GM23248 (cell line): Measurements from ENCODE around the gene B4GALT5. TPM values are rescaled to one million over a fixed set of nuclear protein-coding genes. Genes with fewer than 3 reads are reported as not detected.

Source experiments
- DNase-seq: peaks from one replicate; pipeline ENCODE4 v3.0.0-alpha.2; 2015
- H2AFZ ChIP-seq: fragments of 200-600 bp; sonication (generic); 2 replicates; pipeline ENCODE4 v1.6.1; 2016; ENCODE audit warnings: antibody characterized with exemption
- H3F3A ChIP-seq: fragments of 200-600 bp; sonication (generic); 2 replicates; pipeline ENCODE4 v1.6.1; 2016; ENCODE audit warnings: mild to moderate bottlenecking, antibody characterized with exemption, mixed run types; ENCODE audit not compliant: insufficient read depth
- H3K27ac ChIP-seq: fragments of 200-600 bp; sonication (generic); 2 replicates; pipeline ENCODE4 v1.5.1; 2016; ENCODE audit warnings: mild to moderate bottlenecking
- H3K27me3 ChIP-seq: fragments of 200-600 bp; sonication (generic); replicated peaks from 2 replicates; pipeline ENCODE4 v1.6.1; 2016; ENCODE audit warnings: mild to moderate bottlenecking; ENCODE audit not compliant: insufficient read depth
- H3K36me3 ChIP-seq: fragments of 200-600 bp; sonication (generic); 2 replicates; pipeline ENCODE4 v1.6.1; 2016; ENCODE audit warnings: low read depth, mild to moderate bottlenecking
- H3K4me1 ChIP-seq: fragments of 200-600 bp; sonication (generic); 2 replicates; pipeline ENCODE4 v1.6.1; 2016; ENCODE audit warnings: mild to moderate bottlenecking; ENCODE audit not compliant: insufficient read depth
- H3K4me2 ChIP-seq: fragments of 200-600 bp; sonication (generic); one replicate; pipeline ENCODE4 v1.6.1; 2016; ENCODE audit warnings: mild to moderate bottlenecking; ENCODE audit not compliant: unreplicated experiment
- H3K4me3 ChIP-seq: fragments of 200-600 bp; sonication (generic); 2 replicates; pipeline ENCODE4 v1.5.1; 2016; ENCODE audit warnings: mild to moderate bottlenecking
- H3K79me2 ChIP-seq: fragments of 200-600 bp; sonication (generic); 2 replicates; pipeline ENCODE4 v1.6.1; 2016; ENCODE audit warnings: mild to moderate bottlenecking; ENCODE audit not compliant: insufficient read depth
- H3K9ac ChIP-seq: fragments of 200-600 bp; sonication (generic); 2 replicates; pipeline ENCODE4 v1.6.1; 2016; ENCODE audit warnings: mild to moderate bottlenecking
- H3K9me2 ChIP-seq: fragments of 200-600 bp; sonication (generic); 2 replicates; pipeline ENCODE4 v1.6.1; 2016; ENCODE audit warnings: mixed run types, mild to moderate bottlenecking, moderate library complexity; ENCODE audit not compliant: insufficient read depth
- H3K9me3 ChIP-seq: fragments of 200-600 bp; sonication (generic); one replicate; pipeline ENCODE4 v1.6.1; 2017; ENCODE audit warnings: low read depth
- H4K20me1 ChIP-seq: fragments of 200-600 bp; sonication (generic); 2 replicates; pipeline ENCODE4 v1.6.0; 2016; ENCODE audit not compliant: insufficient read depth
- EZH2 ChIP-seq: fragments of 200-600 bp; sonication (generic); IDR thresholded peaks from 2 replicates; pipeline ENCODE4 v1.6.1; 2018; ENCODE audit warnings: antibody characterized with exemption, mild to moderate bottlenecking; ENCODE audit not compliant: insufficient read depth, poor library complexity, severe bottlenecking
- EZH2phosphoT487 ChIP-seq: fragments of 200-600 bp; sonication (generic); IDR thresholded peaks from 2 replicates; pipeline ENCODE4 v1.6.1; 2018; ENCODE audit warnings: antibody characterized with exemption, moderate library complexity, mild to moderate bottlenecking, low read depth; ENCODE audit not compliant: insufficient read depth
- WGBS, 2 experiments: methylation state at CpG; one replicate each; pipeline ENCODE4 v1.1.6; 2015 to 2017; ENCODE audit warnings: low lambda C conversion rate in 2 of 2, low coverage in 1 of 2; ENCODE audit errors: missing lambda C conversion rate in 2 of 2; 5-methylcytosine and 5-hydroxymethylcytosine counted together
- in situ Hi-C: fragments of 300-500 bp; cut with MboI; formaldehyde crosslinking; loops from 2 replicates; pipeline ENCODE4 v1.15.0; 2020
- polyA plus RNA-seq: library from polyadenylated mRNA; unstranded; fragments of >200 nt; fragmentation: Nextera tagmentation; extraction: Ambion mirVana; gene quantifications from 2 replicates; pipeline ENCODE4 v1.2.1, GENCODE V29; 2016
- total RNA-seq: library from RNA; depleted of rRNA; stranded (reverse); fragments of >200 nt; shearing (Covaris generic); gene quantifications from 2 replicates; pipeline ENCODE4 v1.2.3, GENCODE V29; 2014

Gene B4GALT5
- total and polyA plus RNA-seq, 2 experiments from 2014 or later: 4.2 to 16.9 TPM

DNA sequence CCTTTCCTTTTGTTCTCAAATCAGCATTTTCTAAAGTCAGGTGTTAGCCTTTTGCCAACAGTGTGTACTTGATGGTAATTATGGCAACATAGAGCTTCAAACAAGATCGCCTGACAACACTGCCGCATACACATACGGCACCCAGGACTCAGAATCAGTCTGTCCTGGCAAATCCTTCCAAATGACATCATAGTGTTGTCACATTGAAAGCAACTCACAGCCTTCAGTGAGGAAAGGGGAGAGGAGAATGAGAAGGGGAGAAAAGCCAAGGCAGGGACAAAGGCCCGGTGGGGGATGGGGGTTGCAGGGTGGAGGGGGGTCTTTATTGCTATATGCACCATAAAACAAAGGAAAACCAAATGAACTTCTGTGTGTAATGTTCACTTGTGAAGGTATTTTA is 80.0 kb downstream of the B4GALT5 start:
- 86 to 93% methylated on average over 4 of the region's 4 CpGs for WGBS, 2 experiments
- no peaks in the 10 kb centered on the region for H3K27me3 ChIP-seq
- H2AFZ ChIP-seq: no peak overlapping the region
- no peak overlapping the region for H3K4me2 ChIP-seq
- no peak overlapping the region for H3K4me3 ChIP-seq
- DNase-seq: no peak
- TF ChIP-seq EZH2 (no peak), EZH2phosphoT487 (no peak)
- no peaks in the 10 kb centered on the region for H3K9me2 ChIP-seq
- H3K27ac ChIP-seq: no peak overlapping the region
- in situ Hi-C loops: no loop called here
- peaks cover 35% of the 10 kb centered on the region for H3K36me3 ChIP-seq
- peaks cover 6% of the 10 kb centered on the region; the same call in 1 of the 2 replicates for H3F3A ChIP-seq
- no peaks in the 10 kb centered on the region for H3K4me1 ChIP-seq
- H3K9ac ChIP-seq: no peak overlapping the region
- H4K20me1 ChIP-seq: no peaks in the 10 kb centered on the region
- H3K79me2 ChIP-seq: no peaks in the 10 kb centered on the region
- H3K9me3 ChIP-seq: peaks cover 2% of the 10 kb centered on the region

GRCh38 chr20:49633023-49633422 is 80.7 kb downstream of the B4GALT5 start:
- Histone ChIP-seq H3K9ac (no peak overlapping the region), H3K4me2 (no peak overlapping the region), H3K79me2 (no peaks in the 10 kb centered on the region), H3K27ac (no peak overlapping the region), H3K4me1 (no peaks in the 10 kb centered on the region), H3K36me3 (peaks cover 29% of the 10 kb centered on the region; the same call in 1 of the 2 replicates), H3K4me3 (no peak overlapping the region), H3K9me3 (peaks cover 5% of the 10 kb centered on the region), H3K9me2 (no peaks in the 10 kb centered on the region), H2AFZ (no peak overlapping the region), H3K27me3 (no peaks in the 10 kb centered on the region), H4K20me1 (no peaks in the 10 kb centered on the region), H3F3A (peaks cover 6% of the 10 kb centered on the region; the same call in 1 of the 2 replicates)
- 92 to 95% methylated on average over 5 of the region's 5 CpGs for WGBS, 2 experiments
- DNase-seq: no peak
- in situ Hi-C loops: no loop called here
- TF ChIP-seq EZH2phosphoT487 (no peak), EZH2 (no peak)

DNA sequence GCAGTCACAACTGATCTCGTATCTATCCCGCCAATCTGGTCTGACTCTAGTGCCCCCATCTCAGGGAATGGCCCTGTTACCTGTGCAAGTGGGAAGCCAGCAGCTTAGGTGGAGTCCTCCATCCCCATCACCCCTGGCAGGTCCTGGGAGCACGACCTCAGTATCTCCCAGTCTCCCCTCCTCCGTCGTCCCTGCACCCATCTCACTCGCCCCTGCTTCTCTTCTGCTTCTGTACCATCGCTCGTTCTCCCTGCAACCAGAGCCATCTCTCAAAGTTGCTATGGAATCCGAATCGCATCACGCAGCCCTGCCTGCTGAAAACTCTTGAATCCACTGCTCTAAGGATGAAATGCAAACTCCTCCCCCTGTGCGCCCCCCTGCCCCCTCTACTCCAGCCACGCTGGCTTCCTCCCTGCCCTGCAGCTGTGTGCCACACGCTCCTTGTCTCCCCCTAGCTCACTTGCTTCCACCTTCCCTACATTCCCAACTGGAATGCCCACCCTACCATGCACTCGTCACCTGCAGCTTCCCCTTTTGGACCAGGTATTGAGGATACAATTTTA is 81.7 kb downstream of the B4GALT5 start:
- Histone ChIP-seq H3K9ac (no peak overlapping the region), H3K27ac (no peak overlapping the region), H2AFZ (no peak overlapping the region), H3K79me2 (no peaks in the 10 kb centered on the region), H3K4me2 (no peak overlapping the region), H3K4me3 (no peak overlapping the region), H4K20me1 (no peaks in the 10 kb centered on the region), H3K9me3 (peaks cover 5% of the 10 kb centered on the region), H3K4me1 (no peaks in the 10 kb centered on the region), H3F3A (peaks cover 6% of the 10 kb centered on the region; the same call in 1 of the 2 replicates), H3K27me3 (no peaks in the 10 kb centered on the region), H3K9me2 (no peaks in the 10 kb centered on the region), H3K36me3 (peaks cover 20% of the 10 kb centered on the region; the same call in 1 of the 2 replicates)
- DNase-seq: no peak
- TF ChIP-seq EZH2 (no peak), EZH2phosphoT487 (no peak)
- in situ Hi-C loops: no loop called here
- 90% methylated on average over 15 of the region's 15 CpGs for WGBS, 2 experiments

DNA sequence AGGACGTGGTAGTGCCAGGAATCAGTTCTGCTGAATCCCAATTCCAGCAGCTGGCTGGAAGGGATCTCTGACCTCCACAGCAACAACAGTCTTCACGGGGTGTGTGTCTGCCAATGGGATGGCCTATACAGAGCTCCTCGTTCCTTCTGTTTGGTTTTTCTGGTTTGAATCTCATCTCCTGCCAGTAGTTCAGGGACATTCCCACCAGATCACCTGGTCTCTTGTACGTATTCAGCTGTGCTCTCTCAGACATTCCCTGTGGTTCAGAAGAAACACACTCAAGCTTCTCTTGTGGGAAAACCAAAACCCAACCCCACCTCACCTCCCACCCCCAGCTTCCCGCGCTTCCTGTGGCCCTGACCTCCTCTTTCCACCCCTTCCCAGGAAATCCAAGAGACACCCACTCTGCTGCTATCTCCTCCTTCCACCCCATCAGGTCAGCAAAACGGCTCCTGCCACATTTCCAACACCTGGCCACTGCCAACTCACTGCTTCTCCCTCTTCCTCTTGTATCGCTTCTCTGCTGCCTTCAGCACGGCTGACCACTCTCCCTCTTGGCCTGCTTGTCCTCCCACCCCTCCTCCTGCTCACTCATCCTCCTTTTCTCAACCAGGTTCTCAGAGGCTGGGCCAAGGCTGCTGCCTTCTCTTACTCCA is 82.5 kb downstream of the B4GALT5 start:
- Histone ChIP-seq H3K27me3 (no peaks in the 10 kb centered on the region), H3K79me2 (no peaks in the 10 kb centered on the region), H2AFZ (no peak overlapping the region), H3F3A (peaks cover 6% of the 10 kb centered on the region; the same call in 1 of the 2 replicates), H3K9ac (no peak overlapping the region), H3K9me3 (peaks cover 5% of the 10 kb centered on the region), H3K4me3 (no peak overlapping the region), H3K9me2 (no peaks in the 10 kb centered on the region), H3K36me3 (peaks cover 13% of the 10 kb centered on the region; the same call in 1 of the 2 replicates), H3K4me2 (no peak overlapping the region), H4K20me1 (no peaks in the 10 kb centered on the region), H3K27ac (no peak overlapping the region), H3K4me1 (no peaks in the 10 kb centered on the region)
- in situ Hi-C loops: no loop called here
- no peak for DNase-seq
- 72 to 79% methylated on average over 9 of the region's 9 CpGs for WGBS, 2 experiments
- no peak for TF ChIP-seq EZH2
- no peak for TF ChIP-seq EZH2phosphoT487
